AG04450 (cell line): ENCODE results near the gene NRCAM. TPM values are rescaled to one million over a fixed set of nuclear protein-coding genes. Genes with fewer than 3 reads are reported as not detected.
"Not testable (repeated sequence)": the region's sequence is repeated elsewhere in the genome, so short reads cannot be mapped to it uniquely, and the experiment has no call there.

Source experiments
- CTCF ChIA-PET: fragments of 300-600, 350-600 bp; formaldehyde crosslinking; extraction: SDS; loops from one replicate; lab custom pipeline; 2022; ENCODE audit warnings: antibody characterized with exemption, inconsistent platforms; lab: Charles Lee
- POLR2A ChIA-PET: fragments of 350-600 bp; formaldehyde crosslinking; extraction: SDS; loops from one replicate; lab custom pipeline; 2021; ENCODE audit warnings: antibody characterized with exemption, inconsistent platforms; lab: Yijun Ruan, JAX
- DNase-seq: peaks from one replicate; pipeline ENCODE4 v3.0.0-alpha.2; 2011; ENCODE audit warnings: low read depth, low spot score
- H3K27ac ChIP-seq: one replicate; pipeline ENCODE4 v1.5.1; 2012; ENCODE audit warnings: low read depth, low read length, control low read depth
- H3K27me3 ChIP-seq: one replicate; pipeline ENCODE4 v1.6.0; 2012; ENCODE audit warnings: low read length; ENCODE audit not compliant: control insufficient read depth, insufficient read depth
- H3K4me3 ChIP-seq: 2 replicates; pipeline ENCODE4 v1.5.1; 2011; ENCODE audit warnings: mild to moderate bottlenecking, low read depth, low read length, control low read depth
- H3K9me3 ChIP-seq: 2 replicates; pipeline ENCODE4 v1.5.1; 2012; ENCODE audit warnings: low read length; ENCODE audit not compliant: control insufficient read depth, insufficient read depth
- CTCF ChIP-seq: IDR thresholded peaks from 2 replicates; pipeline ENCODE4 v1.5.1; 2011; ENCODE audit warnings: low read depth, low read length, control low read depth, inconsistent platforms
- polyA plus RNA-seq: library from polyadenylated mRNA; depleted of rRNA; stranded (reverse); fragments of >200 nt; gene quantifications from 2 replicates; pipeline ENCODE4 v1.2.3, GENCODE V29; 2011

The NRCAM gene
- polyA plus RNA-seq, 1 experiment, result 0.66 TPM

GRCh38 chr7:108468246-108468645 lies 12.0 kb upstream of the NRCAM start:
- Histone ChIP-seq H3K27me3 (no peaks in the 10 kb centered on the region), H3K27ac (no peak overlapping the region), H3K4me3 (no peak overlapping the region), H3K9me3 (no peaks in the 10 kb centered on the region)
- ChIA-PET CTCF (interaction anchor here (0.7 to 5.0 kb wide), 2 partner anchors 9 to 29 kb away, joined by 5 to 25 read pairs; no protein-coding TSS in a partner anchor), POLR2A (no interaction called here)
- no peak for TF ChIP-seq CTCF
- no peak for DNase-seq

- no peak for TF ChIP-seq CTCF
- Histone ChIP-seq H3K9me3 (no peaks in the 10 kb centered on the region), H3K4me3 (no peak overlapping the region), H3K27ac (no peak overlapping the region), H3K27me3 (no peaks in the 10 kb centered on the region)
- ChIA-PET POLR2A (no interaction called here), CTCF (interaction anchor here (1.8 kb wide), 1 partner anchor 30 kb away, joined by 13 read pairs; no protein-coding TSS in a partner anchor)
- no peak for DNase-seq
These were observed 11.2 kb upstream of the NRCAM start for GRCh38 chr7:108467391-108467790.

- H3K27ac ChIP-seq, H3K27me3 ChIP-seq, H3K9me3 ChIP-seq, POLR2A ChIA-PET, DNase-seq, H3K4me3 ChIP-seq: not testable (repeated sequence)
- CTCF ChIA-PET, result interaction anchor here (1.8 kb wide), 1 partner anchor 31 kb away, joined by 13 read pairs; no protein-coding TSS in a partner anchor
These were observed 10.1 kb upstream of the NRCAM start for GRCh38 chr7:108466322-108466721.

GRCh38 chr7:108464743-108465142 lies 8.5 kb upstream of the NRCAM start:
- no peaks in the 10 kb centered on the region for H3K27me3 ChIP-seq
- H3K4me3 ChIP-seq, result no peak overlapping the region
- no peak for TF ChIP-seq CTCF
- no peak for DNase-seq
- H3K27ac ChIP-seq, result no peak overlapping the region
- CTCF ChIA-PET, result interaction anchor here (1.0 to 1.4 kb wide), 2 partner anchors 12 to 32 kb away, joined by 5 to 6 read pairs; no protein-coding TSS in a partner anchor
- POLR2A ChIA-PET, result no interaction called here
- no peaks in the 10 kb centered on the region for H3K9me3 ChIP-seq

- no peak for DNase-seq
- Histone ChIP-seq H3K4me3 (no peak overlapping the region), H3K27ac (no peak overlapping the region), H3K9me3 (no peaks in the 10 kb centered on the region), H3K27me3 (peaks cover 5% of the 10 kb centered on the region)
- ChIA-PET CTCF (interaction anchor here (1.4 kb wide), 1 partner anchor 33 kb away, joined by 5 read pairs; no protein-coding TSS in a partner anchor), POLR2A (no interaction called here)
- TF ChIP-seq CTCF, result no peak
These were observed 7.4 kb upstream of the NRCAM start for GRCh38 chr7:108463613-108464012.
